NCI-H2107 treated with DMSO at 0.1 percent for 48 hours (cell line): ENCODE data around the gene VTI1A.
"Not testable (repeated sequence)": the region's sequence is repeated elsewhere in the genome, so short reads cannot be mapped to it uniquely, and the experiment has no call there.

Source experiments
- DNase-seq: peaks from one replicate; lab custom pipeline; 2025; ENCODE audit not compliant: unreplicated experiment; lab: John Stamatoyannopoulos, UW

The VTI1A gene

GRCh38 chr10:112584276-112584675 lies 137.3 kb downstream of the VTI1A start:
- no peak for DNase-seq

DNA sequence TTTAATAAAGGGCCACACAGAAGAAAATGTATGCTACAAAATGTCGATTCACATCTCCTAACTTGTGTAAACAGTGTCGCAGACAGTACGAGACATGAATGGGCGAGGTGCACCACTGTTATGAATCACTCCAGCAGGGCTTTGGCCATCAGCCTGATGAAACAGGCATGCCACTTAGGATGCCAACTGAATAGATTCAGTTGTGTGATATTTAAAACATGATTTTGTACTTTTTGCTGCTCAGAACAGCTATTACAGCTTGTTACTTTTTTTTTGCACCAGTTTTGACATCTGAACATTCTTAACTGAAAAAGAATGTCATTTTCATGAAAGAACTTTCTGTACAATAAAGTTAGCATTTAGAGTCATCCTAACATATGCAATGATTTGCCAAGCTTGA lies 138.1 kb downstream of the VTI1A start:
- no peak for DNase-seq

DNA sequence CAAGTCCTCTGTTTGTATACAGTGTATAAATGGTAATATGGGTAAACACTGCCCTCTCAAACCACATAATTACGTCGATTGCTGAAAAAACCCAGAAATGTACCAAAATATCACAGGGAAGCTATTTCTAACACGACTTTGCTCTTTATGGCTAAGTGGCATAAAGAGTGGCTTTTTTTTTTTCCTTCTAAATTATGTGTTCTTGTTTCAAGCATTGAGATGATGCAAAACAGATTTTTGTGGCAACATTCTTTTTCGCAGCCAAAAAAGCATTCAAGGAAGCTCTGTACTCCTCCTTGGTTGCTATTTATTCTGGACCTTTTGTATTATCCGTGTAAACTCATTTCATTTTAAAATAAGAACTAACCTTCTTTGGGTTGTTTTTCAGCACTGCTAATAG lies 138.9 kb downstream of the VTI1A start:
- DNase-seq = no peak

GRCh38 chr10:112587729-112588128 lies 140.7 kb downstream of the VTI1A start:
- no peak for DNase-seq

DNA sequence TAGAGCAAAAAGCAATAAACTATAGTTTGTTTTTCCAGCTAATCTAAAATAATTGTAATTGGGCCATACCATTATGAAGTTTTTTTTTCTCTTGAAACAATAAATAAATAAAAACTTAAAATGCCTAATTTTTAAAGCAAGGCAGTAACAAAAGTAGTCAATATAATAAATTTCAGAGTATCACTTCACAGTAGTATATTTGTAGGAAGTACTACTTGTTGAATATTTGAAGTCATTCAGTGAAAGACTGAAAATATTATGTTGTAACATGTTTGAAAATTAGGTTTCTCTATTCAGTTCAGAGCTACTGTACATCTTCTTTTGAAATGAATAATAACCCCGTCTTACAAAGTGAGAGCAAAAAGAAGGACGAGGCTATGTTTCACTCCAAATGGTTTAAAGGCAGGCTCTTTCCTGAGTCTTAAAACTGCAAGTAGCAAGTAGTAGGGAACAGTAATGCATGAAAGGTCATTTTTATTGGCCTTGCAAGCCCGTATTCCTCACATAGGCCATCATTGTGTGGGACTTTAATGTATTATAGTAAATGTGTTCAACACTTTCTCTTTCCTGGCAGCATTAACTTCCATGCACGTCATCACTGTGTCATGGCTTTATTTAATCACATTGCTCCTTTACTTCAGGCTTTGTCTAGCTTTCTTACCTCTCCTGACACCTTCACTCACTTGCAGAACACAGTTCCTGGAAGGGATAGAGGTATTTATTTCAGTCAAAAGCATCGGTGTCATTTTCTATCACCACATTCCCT lies 141.4 kb downstream of the VTI1A start:
- no peak for DNase-seq

- no peak for DNase-seq
Observed at GRCh38 chr10:112589081-112589480, 142.1 kb downstream of the VTI1A start.

DNA sequence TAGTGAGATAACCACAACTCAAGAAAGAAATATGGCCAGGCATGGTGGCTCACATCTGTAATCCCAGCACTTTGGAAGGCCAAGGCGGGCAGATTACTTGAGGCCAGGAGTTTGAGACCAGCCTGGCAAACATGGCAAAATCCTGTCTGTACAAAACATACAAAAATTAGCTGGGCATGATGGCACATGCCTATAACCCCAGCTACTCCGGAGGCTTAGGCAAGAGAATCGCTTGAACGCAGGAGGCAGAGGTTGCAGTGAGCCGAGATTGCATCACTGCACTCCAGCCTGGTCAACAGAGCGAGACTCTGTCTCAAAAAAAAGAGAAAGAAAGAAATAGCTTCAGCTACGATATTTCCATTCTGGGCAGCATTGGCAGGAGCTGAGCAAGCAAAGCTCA lies 143.8 kb downstream of the VTI1A start:
- DNase-seq = not testable (repeated sequence)

DNA sequence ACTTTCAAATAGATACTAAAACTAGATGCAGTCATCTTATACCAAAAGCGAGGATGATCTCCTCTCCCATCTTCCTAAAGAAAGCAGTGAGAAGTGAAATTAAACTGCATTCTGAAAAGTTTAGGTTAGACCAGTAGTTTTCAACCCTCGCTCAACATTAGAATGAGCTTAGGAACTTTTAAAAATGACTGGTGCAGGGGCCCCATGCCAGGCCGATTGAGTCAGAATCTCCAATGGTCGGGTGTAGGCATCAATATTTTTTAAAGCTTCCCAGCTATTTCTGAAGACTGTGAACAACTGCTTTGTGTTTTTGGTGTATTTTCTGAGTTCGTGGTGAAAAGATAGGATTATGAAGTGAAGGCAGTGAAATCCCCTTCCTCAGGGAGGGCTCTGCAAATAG lies 146.0 kb downstream of the VTI1A start:
- no peak for DNase-seq

GRCh38 chr10:112601214-112602090 lies 154.4 kb downstream of the VTI1A start:
- no peak for DNase-seq

DNA sequence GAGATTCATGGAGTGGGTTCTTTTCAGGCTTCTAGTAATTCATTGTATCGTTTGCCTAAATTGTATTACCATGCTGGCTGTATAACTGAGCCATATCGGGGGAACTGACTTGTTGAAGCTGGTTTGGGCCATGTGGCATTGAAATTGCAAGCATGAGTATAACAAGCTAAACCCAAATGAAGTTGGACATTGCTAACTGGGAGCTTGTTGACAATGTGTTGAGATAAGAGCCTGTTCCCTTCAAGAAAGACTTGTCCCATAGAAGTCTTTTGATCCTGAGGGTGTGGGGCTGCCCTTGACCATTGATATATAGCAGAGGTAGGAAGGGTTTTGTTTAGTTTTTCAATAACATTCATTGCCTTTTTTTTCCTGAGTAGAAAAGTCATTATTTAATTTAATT lies 156.0 kb downstream of the VTI1A start:
- DNase-seq = no peak

DNA sequence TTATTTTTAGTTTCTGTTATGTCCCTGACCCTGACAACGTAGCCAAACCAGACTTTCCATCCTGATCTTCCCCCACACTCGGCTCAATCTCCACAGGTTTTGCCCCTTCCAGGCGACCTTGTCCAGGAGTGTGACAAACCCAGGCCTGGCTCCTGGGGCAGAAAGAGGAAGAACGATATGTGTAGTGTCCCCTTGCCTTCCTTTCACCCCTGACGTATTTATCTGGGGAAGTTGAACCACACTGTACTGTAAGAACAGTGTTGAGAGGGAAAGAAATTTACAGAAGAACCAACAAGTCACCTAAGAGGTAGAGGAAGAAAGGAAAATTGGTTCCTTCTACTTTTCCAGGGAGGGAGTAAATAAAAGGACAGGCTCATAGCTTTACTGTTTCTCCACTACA lies 158.0 kb downstream of the VTI1A start:
- DNase-seq = no peak

- no peak for DNase-seq
Observed at GRCh38 chr10:112607506-112607905, 160.5 kb downstream of the VTI1A start.

- DNase-seq = no peak
Observed at GRCh38 chr10:112613620-112614019, 166.6 kb downstream of the VTI1A start.

GRCh38 chr10:112614072-112614471 lies 167.1 kb downstream of the VTI1A start:
- DNase-seq = no peak

GRCh38 chr10:112614586-112614985 lies 167.6 kb downstream of the VTI1A start:
- no peak for DNase-seq

DNA sequence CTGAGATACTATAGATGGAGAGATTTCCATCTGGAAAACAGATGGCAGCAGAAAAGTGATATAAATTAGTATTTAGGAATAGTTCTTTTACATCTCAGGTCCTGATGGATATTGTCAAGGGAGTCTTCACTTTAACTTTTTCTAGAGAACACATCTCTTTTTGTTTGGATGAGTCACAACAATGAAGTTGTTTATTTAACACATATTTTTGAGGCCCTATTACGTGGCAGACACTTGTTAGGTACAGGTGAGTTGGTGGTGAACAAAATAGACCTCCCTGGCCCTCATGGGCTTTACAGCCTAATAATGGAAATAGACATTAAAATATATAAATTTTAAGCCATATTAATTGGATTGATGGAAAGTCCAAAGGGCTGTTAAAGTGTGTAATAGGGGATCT lies 168.3 kb downstream of the VTI1A start:
- DNase-seq = no peak

DNA sequence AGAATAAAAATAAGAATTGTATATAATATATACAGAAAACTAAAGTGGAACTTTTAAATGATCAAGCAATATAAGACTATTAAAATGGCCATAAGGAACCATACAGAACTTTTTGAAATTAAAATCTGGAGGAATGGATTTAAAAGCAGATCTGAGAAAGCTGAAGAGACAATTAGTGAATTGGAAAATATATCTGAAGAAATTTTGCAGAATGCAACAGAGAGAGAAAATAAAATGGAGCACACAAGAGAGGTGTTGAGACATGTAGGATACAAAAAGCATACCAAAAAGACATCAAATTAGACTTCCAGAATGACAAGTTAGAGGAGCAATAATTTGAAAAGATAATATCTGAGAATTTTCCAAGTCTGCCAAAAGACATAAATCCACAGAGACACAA lies 169.6 kb downstream of the VTI1A start:
- DNase-seq = no peak

- DNase-seq = no peak
Observed at GRCh38 chr10:112618814-112619213, 171.8 kb downstream of the VTI1A start.

- DNase-seq = no peak
Observed at GRCh38 chr10:112619556-112619955, 172.5 kb downstream of the VTI1A start.

- DNase-seq = no peak
Observed at GRCh38 chr10:112622786-112623185, 175.8 kb downstream of the VTI1A start.

DNA sequence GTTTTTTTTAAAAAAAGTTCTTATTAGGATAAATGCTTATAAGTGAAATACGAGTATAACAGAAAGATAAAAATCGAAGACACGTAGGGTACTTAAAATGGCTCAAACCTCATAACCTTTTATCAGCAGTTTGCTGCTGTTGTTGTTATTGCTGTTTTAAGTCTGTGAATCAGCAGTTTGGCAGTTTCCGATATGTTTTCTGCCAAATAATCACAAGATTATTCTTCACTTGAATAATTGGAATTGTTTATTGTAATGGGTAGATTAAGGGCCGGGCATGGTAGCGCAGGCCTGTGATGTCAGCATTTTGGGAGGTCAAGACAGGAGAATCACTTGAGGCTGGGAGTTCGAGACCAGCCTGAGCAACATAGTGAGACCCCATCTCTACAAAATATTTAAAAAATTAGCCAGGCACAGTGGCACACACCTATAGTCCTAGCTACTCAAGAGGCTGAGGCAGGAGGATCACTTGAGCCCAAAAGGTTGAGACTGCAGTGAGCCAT lies 177.6 kb downstream of the VTI1A start:
- DNase-seq = no peak

- DNase-seq = no peak
Observed at GRCh38 chr10:112628951-112629609, 182.1 kb downstream of the VTI1A start.
